Measurements from ENCODE around the gene BUD23.

- TF ChIP-seq CTCF (IDR thresholded peaks at IDR 0.05; ENCODE audit: extremely low read depth in 1 of 2, insufficient read depth in 1 of 2, low read depth in 1 of 2, low read length in 2 of 2), result no peak
- no peak for TF ChIP-seq POLR2AphosphoS5 (IDR thresholded peaks at IDR 0.05; ENCODE audit: insufficient read depth, low read depth, low read length)
- TF ChIP-seq POLR2A (IDR thresholded peaks at IDR 0.05; ENCODE audit: low read depth, low read length), result no peak
- TF ChIP-seq MYC (IDR thresholded peaks at IDR 0.05; ENCODE audit: low read depth, low read length), result no peak
- TF ChIP-seq EZH2 (IDR thresholded peaks at IDR 0.05; ENCODE audit: borderline replicate concordance, low read depth, low read length, severe bottlenecking), result no peak
These were observed 697 bp upstream of the BUD23 start for GRCh38 chr7:73682745-73683055.

All from endothelial cell of umbilical vein (primary cell).